ENCODE measurements around the gene TMIGD2.

- TF ChIP-seq POLR2A (IDR thresholded peaks at IDR 0.05; ENCODE audit: low read length): no peak
- no peak for TF ChIP-seq GATA1 (IDR thresholded peaks at IDR 0.05; ENCODE audit: low read depth, low read length)
These were observed 24.2 kb downstream of the TMIGD2 start for GRCh38 chr19:4278010-4278409.

All from erythroblast (primary cell).